ENCODE measurements around the gene PLGRKT.
A peak's percentile ranks its signal among the peaks of the same experiment; 100 is the strongest.
"Not testable (repeated sequence)": the region's sequence is repeated elsewhere in the genome, so short reads cannot be mapped to it uniquely, and the experiment has no call there.

The PLGRKT gene

GRCh38 chr9:5382479-5382878 is 55.2 kb downstream of the PLGRKT start:
- DNase-seq: no peak

DNA sequence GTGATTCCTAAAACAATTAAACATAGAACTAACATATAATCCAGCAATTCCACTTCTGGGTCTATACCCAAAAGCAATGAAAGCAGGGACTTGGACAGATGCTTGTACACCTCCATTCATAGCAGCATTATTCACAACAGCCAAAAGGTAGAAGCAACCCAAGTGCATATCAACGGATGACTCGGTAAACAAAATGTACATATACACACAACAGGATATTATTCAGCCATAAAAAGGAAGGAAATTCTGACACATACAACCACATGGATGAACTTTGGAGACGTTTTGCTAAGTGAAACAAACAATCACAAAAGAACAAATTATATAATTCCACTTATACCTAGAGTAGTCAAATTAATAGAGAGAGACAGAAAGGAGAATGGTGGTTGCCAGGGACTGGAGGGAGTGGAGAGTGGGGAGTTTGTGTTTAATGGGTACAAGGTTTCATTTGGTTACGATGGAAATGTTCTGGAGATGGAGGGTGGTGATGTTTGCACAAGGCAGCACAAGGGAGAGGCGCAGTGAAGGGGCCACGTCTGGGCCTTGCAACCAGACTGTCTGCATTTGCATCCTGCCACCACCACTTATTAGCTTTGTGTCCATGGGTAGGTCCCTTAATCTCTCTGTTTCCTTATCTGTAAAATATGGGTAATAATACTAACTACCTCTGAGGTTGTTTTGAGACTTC is 61.8 kb downstream of the PLGRKT start:
- no peak for DNase-seq

DNA sequence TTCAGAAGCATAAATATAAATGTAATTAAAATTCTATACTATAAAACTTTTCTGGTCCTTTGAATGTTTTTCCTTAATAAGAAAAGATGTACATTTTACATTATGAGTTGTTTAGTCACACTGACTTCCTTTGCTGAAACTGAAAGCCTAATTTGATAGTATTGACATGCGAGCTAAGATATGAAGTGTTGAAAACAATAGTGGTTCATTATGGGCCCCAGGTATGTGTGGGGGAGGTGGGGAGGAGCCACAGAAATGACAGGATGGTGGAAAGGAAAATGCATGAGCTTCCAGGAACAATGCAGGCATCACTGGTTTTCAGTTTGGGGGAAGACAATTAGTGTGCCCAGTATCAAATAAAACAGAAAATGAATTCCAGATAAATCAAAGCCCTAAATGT is 62.6 kb downstream of the PLGRKT start:
- no peak for DNase-seq

GRCh38 chr9:5364294-5365024 is 73.3 kb downstream of the PLGRKT start:
- DNase-seq: no peak

DNA sequence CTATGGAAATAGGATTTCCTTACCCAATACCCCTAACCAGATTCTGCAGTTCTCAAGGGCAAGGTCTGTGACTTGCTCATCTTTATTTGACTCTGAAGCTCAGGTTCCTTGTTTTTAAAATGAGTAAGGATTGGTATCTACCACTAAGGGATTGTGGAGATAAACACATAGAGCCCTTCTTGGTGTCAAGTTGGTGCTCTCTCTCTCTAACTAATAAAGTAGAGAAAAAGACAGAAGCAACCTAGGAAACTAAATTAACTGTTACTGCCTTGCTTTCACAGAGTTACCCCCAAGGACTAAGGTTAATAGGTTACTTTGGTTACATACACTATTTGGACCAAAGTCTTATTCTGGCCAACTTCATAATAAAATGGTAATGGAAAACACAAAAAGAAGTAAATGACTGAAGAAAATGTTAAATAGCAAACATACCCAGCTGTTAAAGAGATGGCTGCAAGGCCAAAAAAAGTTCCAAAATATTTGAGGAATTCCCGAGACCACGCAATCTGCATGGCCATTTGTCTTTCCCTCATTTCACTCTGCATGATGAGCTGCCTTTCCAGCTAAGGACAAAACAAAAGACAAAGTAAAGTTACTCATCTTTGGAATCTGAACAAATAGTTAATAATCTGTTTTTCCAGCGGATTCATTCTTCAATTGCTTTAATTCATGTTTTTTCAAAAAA is 76.3 kb downstream of the PLGRKT start:
- no peak for DNase-seq

DNA sequence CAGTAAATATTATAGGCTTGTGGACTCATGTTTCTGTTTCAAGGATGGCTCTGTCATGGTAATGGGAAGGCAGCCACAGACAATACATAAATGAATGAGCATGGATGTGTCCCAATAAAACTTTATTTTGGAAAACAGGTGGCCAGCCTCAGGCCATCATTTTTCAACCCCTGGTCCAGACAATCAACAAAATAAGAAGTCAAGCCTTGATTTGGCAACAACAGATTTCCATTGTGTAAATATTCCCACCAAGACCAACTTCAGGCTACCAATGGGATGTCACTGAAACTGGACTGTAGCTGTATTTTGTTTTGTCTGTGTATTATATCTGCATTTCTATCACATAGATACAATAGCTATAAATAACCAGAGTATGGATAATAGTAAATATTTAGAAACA is 77.4 kb downstream of the PLGRKT start:
- no peak for DNase-seq

DNA sequence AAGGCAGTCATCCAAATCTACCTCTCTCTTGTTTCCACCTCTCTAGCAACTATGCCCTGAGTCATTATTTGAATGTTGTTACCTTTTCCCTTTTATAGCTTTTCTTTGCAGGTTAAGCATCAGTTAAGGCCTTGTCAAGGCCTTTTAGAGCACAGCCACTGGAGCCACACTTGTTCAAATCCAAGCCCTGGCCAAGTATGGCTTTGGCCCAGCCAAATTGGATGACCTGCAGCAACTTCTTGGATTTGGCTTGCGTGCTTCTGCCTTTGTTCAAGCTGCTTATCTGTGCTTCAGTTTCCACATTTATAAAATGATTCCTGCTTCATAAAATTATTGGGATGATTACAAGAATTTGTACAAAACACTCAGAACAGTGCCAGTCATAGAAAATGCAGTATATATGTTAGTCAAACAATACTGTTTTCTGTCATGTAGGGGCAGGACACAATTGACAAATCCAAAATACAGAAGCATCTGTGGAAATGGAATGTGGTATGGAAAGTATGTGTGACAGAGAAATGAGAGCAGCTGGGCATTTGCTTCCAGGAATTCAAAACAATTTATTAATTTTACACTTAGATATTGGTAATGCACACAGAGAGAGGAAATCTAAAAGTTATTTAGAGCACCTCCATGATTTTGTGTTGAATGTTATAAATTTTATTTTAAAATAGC is 80.2 kb downstream of the PLGRKT start:
- no peak for DNase-seq

GRCh38 chr9:5355817-5356216 is 81.9 kb downstream of the PLGRKT start:
- DNase-seq: no peak

- DNase-seq: no peak
These were observed 82.5 kb downstream of the PLGRKT start for GRCh38 chr9:5355226-5355625.

DNA sequence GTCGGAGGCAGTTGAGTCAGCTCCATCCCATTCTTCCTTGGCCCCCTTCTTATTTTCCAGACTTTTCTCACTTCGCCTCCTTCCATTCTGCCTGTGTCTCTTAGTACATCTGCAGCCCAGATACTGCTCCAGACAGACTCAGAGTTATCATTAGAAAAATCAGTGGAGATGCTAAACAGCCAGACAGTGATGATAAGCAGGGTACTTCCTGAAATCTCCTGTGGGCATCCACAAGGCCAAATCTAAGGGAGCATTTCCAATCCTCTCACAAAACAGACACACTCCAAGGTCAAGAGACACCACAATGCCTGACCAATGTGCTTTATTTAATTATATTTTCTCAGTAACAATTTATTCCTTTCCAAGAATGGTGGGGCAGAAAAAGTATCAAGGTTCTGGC is 83.5 kb downstream of the PLGRKT start:
- no peak for DNase-seq

DNA sequence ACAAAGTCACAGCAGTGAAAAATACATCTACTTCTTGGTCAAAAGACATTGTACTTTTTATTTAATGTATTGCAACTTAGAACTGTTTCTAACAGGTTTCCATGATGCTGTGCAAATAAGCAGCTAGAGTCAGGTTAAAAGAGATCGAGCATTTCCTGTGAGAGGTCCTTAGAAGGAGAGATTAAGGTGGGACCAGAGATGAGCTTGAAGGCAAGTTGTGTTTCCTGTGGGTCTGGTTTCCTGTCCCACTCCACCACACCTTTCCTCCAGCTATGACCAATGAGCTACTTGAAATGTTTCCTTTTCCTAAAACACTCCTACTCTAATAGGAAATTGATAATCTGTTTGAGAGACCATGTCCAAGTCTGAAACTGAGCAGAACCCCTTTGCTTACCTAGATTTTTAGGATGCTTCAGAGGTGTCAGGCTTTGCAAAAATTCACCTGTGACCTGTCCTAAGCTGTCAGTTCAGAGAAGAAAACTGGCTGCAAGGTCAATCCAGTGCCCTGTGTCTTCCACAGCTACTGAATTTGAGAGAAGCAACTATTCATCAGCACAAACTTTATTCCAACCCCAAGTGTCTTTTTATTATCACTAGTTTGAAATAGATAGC is 85.0 kb downstream of the PLGRKT start:
- no peak for DNase-seq

DNA sequence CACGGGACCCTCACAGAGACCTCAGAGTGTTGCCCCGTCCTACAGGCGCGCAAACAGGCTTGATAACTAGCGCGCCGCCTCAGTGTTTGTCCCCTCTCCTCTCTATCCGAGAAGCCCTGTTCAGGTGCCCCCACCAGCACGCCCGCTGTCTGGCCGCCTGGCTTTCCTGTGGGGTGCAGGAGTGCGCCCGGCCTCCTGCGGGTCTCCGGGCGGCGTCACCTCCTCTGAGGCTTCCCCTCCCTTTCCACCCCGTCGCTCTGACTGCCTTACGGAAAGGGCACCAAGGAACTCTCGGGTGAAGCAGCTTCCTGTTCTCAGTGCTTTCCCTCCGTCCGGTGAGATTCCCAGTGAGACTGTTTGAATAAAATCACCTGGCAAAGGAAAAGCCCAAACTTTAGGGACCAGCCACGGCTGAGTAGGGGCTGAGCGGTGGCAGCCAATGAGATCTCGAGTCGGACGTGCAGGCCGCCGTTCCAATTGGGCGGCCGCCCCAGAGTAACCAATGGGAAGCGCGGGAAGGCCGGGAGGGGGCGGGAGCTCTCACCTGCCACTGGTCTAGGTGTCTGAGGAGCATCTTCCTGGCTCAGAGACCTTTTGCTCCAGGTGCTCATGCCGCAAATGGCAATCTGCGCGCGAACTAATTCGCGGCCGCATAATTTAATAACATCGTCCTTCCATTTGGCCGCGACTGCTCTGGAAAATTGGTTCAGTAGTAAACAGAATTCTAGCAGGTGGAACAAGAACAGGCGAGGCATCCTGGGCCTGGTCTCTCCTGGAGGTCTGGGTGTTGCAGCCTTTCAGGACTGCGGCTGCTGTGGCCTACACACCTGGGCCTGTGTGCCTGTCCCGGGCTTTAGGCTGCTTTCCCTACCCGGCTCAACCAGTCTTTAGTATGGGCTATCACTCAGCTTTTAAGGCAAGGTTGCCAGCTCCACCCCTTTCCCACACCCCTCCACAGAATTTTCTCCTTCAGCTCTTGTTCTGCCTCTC is 98.4 kb downstream of the PLGRKT start, which contains the start of gene RLN1:
TSS of gene RLN1 (minus strand) at position 885 of the 990 bp plus-strand sequence. CDS start at position 755, 130 bp downstream.
- DNase-seq: peak in 6 of 58 donors; percentile 1 to 28 (median 6)

GRCh38 chr9:5336688-5337087 is 101.0 kb downstream of the PLGRKT start:
- no peak for DNase-seq

DNA sequence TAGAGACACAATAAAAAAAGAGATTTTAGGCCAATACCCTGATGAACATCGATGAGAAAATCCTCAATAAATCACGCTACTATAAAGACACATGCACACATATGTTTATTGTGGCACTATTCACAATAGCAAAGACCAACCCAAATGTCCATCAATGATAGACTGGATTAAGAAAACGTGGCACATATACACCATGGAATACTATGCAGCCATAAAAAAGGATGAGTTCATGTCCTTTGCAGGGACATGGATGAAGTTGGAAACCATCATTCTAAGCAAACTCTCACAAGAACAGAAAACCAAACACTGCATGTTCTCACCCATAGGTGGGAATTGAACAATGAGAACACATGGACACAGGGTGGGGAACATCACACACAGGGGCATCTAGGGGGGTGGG is 106.4 kb downstream of the PLGRKT start:
- not testable (repeated sequence) for DNase-seq

GRCh38 chr9:5326893-5327548 is 110.7 kb downstream of the PLGRKT start:
- no peak for DNase-seq

GRCh38 chr9:5326187-5326586 is 111.5 kb downstream of the PLGRKT start:
- no peak for DNase-seq

DNA sequence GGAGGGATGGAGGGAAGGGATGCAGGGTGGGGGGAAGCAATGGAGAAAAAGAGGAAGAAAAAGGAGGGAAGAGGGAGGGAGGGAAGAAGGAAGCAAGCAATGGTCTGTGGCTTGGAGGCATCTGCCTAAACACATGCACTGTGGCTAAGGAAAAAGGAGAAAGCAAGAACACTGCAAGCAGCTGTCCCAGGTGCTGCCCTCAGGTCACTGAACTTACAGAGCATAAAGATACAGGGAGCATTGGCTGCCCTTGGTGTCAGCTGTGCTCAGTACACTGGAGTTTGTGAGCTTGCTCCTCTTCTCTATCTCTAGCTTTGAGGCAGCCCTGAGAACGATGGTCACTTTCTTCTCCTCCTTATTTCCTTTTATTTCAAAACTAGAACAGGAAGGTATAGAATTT is 116.1 kb downstream of the PLGRKT start:
- not testable (repeated sequence) for DNase-seq

GRCh38 chr9:5321058-5321457 is 116.7 kb downstream of the PLGRKT start:
- no peak for DNase-seq

DNA sequence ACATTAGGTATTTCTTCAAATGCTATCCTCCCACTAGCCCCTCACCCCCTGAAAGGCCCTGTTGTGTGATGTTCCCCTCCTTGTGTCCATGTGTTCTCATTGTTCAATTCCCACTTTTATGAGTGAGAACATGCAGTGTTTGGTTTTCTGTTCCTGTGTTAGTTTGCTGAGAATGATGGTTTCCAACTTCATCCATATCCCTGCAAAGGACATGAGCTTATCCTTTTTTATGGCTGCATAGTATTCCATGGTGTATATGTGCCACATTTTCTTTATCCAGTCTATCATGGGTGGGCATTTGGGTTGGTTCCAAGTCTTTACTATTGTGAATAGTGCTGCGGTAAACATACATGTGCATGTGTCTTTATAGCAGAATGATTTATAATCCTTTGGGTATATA is 121.3 kb downstream of the PLGRKT start:
- not testable (repeated sequence) for DNase-seq

Measured in anterior cingulate cortex (tissue), 58 donors.